Measurements from ENCODE around the gene BIRC2. TPM values are rescaled to one million over a fixed set of nuclear protein-coding genes. Genes with fewer than 3 reads are reported as not detected.

Gene BIRC2
- total RNA-seq, 1 donor from 2014 or later, result 46.9 TPM

DNA sequence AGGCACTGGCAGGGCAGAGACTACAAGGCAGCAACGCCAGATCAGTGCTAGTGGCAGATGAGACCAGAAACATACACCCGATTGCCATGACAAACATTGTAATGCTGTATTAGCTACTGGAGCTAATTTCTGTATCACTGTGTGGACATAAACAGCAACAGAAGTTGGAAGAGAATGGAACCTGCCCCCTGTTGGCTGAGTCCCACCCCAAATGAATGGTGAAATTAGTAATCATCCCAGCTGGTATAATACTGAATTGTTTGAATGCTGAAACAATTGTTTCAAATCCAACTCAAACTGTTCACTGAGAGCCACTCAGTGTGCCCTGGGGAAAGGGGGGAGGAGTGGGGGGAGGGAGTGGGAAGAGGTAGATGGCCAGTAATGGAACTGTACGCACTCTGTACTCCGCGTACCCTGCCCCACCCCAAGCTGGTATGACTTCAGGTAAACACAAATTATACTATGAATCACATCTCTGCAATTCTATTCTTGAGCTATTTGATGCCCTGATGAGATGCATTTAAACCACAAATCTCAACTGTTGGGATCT, 40.9 kb upstream of the BIRC2 start:
- peak overlapping the region; percentile 24 for H3K4me3 Mint-ChIP-seq
- no peaks in the 10 kb centered on the region for H3K36me3 Mint-ChIP-seq
- peaks cover 7% of the 10 kb centered on the region for H3K9me3 Mint-ChIP-seq
- TF ChIP-seq CTCF (conservative IDR thresholded peaks at IDR 0.05), result no peak
- no peak for DNase-seq (ENCODE audit: extremely low spot score, unreplicated experiment)
- H3K27me3 Mint-ChIP-seq, result no peaks in the 10 kb centered on the region
- peak overlapping the region; percentile 85 for H3K27ac Mint-ChIP-seq
- H3K4me1 Mint-ChIP-seq (ENCODE audit: unreplicated experiment), result peaks cover 9% of the 10 kb centered on the region

DNA sequence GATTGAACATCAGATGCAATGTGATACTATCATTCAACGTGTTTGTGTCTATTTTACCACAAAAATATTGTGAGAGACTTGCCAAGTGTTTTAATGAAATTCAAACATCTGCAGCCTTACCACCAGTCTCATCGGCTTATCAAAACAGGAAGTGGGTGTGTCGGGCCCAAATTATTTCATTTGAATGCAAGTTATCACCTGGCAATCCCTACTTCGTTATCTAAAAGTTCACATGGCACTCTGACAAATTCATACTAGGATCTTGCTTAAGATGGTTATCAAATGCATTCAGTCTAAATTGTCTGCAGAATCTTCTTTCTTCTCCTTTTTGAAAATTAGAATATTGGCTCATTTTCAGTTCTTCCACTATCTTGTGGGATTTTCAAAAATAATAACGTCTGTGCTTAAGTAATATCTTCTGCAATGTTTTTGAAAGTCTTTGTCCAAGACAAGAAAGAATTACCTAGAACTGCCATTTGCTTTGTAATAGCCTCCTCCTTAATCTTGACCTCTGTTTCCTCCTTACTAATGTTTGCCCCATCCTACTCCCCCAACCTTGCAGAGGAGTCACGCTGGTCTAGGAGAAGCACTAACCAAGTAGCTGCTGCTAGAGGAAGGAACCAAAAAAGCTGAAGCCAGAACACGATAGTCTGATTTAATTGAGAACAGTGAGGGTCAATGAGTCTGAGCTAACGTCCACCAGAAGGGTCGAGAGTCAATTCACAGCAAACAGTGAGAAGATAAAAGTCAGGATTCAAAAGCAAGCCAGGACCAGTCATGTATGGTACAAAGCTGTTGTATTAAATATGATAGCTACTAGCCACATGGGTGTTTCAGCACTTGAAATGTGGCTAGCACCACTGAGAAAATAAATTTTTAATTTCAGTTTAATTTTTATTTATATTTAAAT, 39.9 kb upstream of the BIRC2 start:
- Mint-ChIP-seq H3K27ac (peak overlapping the region; percentile 85), H3K36me3 (no peaks in the 10 kb centered on the region), H3K4me1 (ENCODE audit: unreplicated experiment) (peaks cover 9% of the 10 kb centered on the region), H3K4me3 (no peak overlapping the region), H3K27me3 (no peaks in the 10 kb centered on the region), H3K9me3 (no peaks in the 10 kb centered on the region)
- no peak for DNase-seq (ENCODE audit: extremely low spot score, unreplicated experiment)
- no peak for TF ChIP-seq CTCF (conservative IDR thresholded peaks at IDR 0.05)

DNA sequence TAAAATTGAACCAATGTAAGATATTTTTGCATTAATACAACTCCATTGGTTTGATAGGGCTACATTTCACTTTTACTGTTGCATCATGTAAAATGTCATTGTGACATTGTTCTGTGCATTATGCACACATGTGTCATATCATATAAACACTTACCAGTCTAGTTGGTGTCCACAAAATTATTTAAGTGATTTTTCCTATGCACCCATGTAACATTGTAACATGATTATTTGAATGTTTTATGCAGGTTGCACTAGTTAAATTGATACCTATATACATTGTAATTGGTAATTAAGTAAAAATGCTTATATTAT, 39.3 kb upstream of the BIRC2 start:
- Mint-ChIP-seq H3K36me3 (no peaks in the 10 kb centered on the region), H3K4me1 (ENCODE audit: unreplicated experiment) (peaks cover 9% of the 10 kb centered on the region), H3K27me3 (no peaks in the 10 kb centered on the region), H3K9me3 (no peaks in the 10 kb centered on the region), H3K27ac (no peak overlapping the region), H3K4me3 (no peak overlapping the region)
- DNase-seq (ENCODE audit: extremely low spot score, unreplicated experiment), result no peak
- no peak for TF ChIP-seq CTCF (conservative IDR thresholded peaks at IDR 0.05)

DNA sequence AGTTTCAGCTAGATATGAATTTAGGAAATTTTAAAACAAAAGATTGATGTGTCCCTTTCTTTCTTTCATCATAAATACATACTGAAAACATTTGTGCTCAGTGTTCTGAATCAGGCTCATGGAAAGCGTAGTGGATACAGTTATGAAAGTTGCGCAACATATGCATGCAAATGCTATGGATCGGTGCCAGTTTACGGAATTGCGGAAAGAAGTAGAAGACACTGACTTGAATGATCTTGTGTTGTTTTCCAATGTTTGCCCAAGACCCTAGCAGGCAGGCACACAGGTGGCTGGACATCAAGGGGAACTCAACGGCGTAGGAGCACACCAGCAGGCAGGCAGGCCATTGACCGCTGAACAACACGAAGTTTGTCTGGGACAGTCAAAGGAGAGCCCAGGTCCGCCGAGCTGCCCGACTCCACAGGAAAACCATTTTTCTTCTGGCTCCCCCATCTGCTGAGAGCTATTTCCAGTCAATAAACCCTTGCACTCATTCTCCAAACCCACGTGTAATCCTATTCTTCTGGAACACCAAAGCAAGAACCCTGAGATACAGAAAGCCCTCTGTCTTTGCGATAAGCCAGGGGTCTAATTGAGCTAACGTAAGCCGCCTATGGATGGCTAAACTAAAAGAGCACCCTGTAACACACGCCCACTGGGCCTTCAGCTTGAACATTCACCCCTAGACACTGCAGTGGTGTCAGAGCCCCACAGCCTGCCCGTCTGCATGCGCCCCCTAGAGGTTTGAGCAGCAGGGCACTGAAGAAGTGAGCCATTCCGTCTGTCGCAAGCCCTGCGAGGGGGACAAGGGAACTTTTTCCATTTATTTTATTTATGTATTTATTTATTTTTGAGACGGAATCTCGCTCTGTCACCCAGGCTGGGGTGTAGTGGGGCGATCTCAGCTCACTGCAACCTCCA, 37.1 kb upstream of the BIRC2 start:
- H3K36me3 Mint-ChIP-seq, result no peaks in the 10 kb centered on the region
- peaks cover 13% of the 10 kb centered on the region for H3K4me1 Mint-ChIP-seq (ENCODE audit: unreplicated experiment)
- DNase-seq (ENCODE audit: extremely low spot score, unreplicated experiment), result no peak
- no peak overlapping the region for H3K4me3 Mint-ChIP-seq
- no peaks in the 10 kb centered on the region for H3K9me3 Mint-ChIP-seq
- H3K27me3 Mint-ChIP-seq, result no peaks in the 10 kb centered on the region
- TF ChIP-seq CTCF (conservative IDR thresholded peaks at IDR 0.05), result peak; percentile 44
- no peak overlapping the region for H3K27ac Mint-ChIP-seq

- Mint-ChIP-seq H3K9me3 (no peaks in the 10 kb centered on the region), H3K27ac (peak overlapping the region; percentile 68), H3K4me1 (ENCODE audit: unreplicated experiment) (peaks cover 15% of the 10 kb centered on the region), H3K27me3 (peaks cover 7% of the 10 kb centered on the region), H3K4me3 (no peak overlapping the region), H3K36me3 (no peaks in the 10 kb centered on the region)
- TF ChIP-seq CTCF (conservative IDR thresholded peaks at IDR 0.05), result no peak
- no peak for DNase-seq (ENCODE audit: extremely low spot score, unreplicated experiment)
These were observed 34.3 kb upstream of the BIRC2 start for GRCh38 chr11:102312667-102313066.

All from type B pancreatic cell (in vitro differentiated cells).